Hepatocyte (in vitro differentiated cells): ENCODE data around the gene MYMX. TPM values are rescaled to one million over a fixed set of nuclear protein-coding genes. Genes with fewer than 3 reads are reported as not detected.

ENCODE experiments used
- DNase-seq: peaks from one replicate; pipeline ENCODE4 v3.0.0-alpha.2; 2016; ENCODE audit warnings: low spot score
- H2AFZ ChIP-seq: fragments of 200-600 bp; sonication (generic); 2 replicates; pipeline ENCODE4 v1.6.0; 2016; ENCODE audit warnings: antibody characterized with exemption, mild to moderate bottlenecking
- H3K27ac ChIP-seq: fragments of 200-600 bp; sonication (generic); 2 replicates; pipeline ENCODE4 v1.5.1; 2016; ENCODE audit warnings: mild to moderate bottlenecking
- H3K27me3 ChIP-seq: fragments of 200-600 bp; sonication (generic); 2 replicates; pipeline ENCODE4 v1.6.1; 2016
- H3K36me3 ChIP-seq: fragments of 200-600 bp; sonication (generic); replicated peaks from 2 replicates; pipeline ENCODE4 v1.5.1; 2016; ENCODE audit warnings: low read depth; ENCODE audit not compliant: insufficient read depth
- H3K4me1 ChIP-seq: fragments of 200-600 bp; sonication (generic); 2 replicates; pipeline ENCODE4 v1.5.1; 2016; ENCODE audit warnings: mild to moderate bottlenecking, moderate library complexity; ENCODE audit not compliant: insufficient read depth
- H3K4me2 ChIP-seq: fragments of 200-600 bp; sonication (generic); 2 replicates; pipeline ENCODE4 v1.6.0; 2016
- H3K4me3 ChIP-seq: fragments of 200-600 bp; sonication (generic); 2 replicates; pipeline ENCODE4 v1.5.1; 2016; ENCODE audit warnings: mild to moderate bottlenecking
- H3K79me2 ChIP-seq: fragments of 200-600 bp; sonication (generic); 2 replicates; pipeline ENCODE4 v1.6.0; 2017; ENCODE audit warnings: mild to moderate bottlenecking
- H3K9me2 ChIP-seq: fragments of 200-600 bp; sonication (generic); replicated peaks from 2 replicates; pipeline ENCODE4 v1.6.0; 2017; ENCODE audit warnings: mild to moderate bottlenecking; ENCODE audit not compliant: insufficient read depth
- H3K9me3 ChIP-seq: fragments of 200-600 bp; sonication (generic); 2 replicates; pipeline ENCODE4 v1.5.1; 2016; ENCODE audit warnings: low read depth, mild to moderate bottlenecking
- H4K20me1 ChIP-seq: fragments of 200-600 bp; sonication (generic); 2 replicates; pipeline ENCODE4 v1.6.0; 2016; ENCODE audit warnings: mild to moderate bottlenecking; ENCODE audit not compliant: insufficient read depth, poor library complexity, severe bottlenecking
- CTCF ChIP-seq: fragments of 200-600 bp; sonication (generic); IDR thresholded peaks from 2 replicates; pipeline ENCODE4 v1.5.1; 2016; ENCODE audit warnings: antibody characterized with exemption, mild to moderate bottlenecking; ENCODE audit not compliant: poor library complexity
- EZH2 ChIP-seq: fragments of 200-600 bp; sonication (generic); IDR thresholded peaks from 2 replicates; pipeline ENCODE4 v1.6.1; 2016; ENCODE audit warnings: antibody characterized with exemption, mild to moderate bottlenecking, borderline replicate concordance
- EZH2phosphoT487 ChIP-seq: fragments of 200-600 bp; sonication (generic); IDR thresholded peaks from one replicate; pipeline ENCODE4 v1.6.1; 2018; ENCODE audit warnings: antibody characterized with exemption, mild to moderate bottlenecking, low read depth, moderate library complexity; ENCODE audit not compliant: unreplicated experiment, severe bottlenecking
- WGBS: methylation state at CpG from one replicate; pipeline ENCODE4 v1.1.6; 2016; ENCODE audit warnings: low lambda C conversion rate; ENCODE audit errors: missing lambda C conversion rate; 5-methylcytosine and 5-hydroxymethylcytosine counted together
- polyA plus RNA-seq: library from polyadenylated mRNA; unstranded; fragments of >200 nt; fragmentation: Nextera tagmentation; extraction: Ambion mirVana; gene quantifications from 2 replicates; pipeline ENCODE4 v1.2.1, GENCODE V29; 2016
- total RNA-seq: library from RNA; depleted of rRNA; stranded (reverse); fragments of >200 nt; gene quantifications from 2 replicates; pipeline ENCODE4 v1.2.3, GENCODE V29; 2014

The MYMX gene
- total and polyA plus RNA-seq, 2 experiments from 2014 or later, result not detected

- Histone ChIP-seq H3K4me2 (peak within 1 kb of the TSS; percentile 98), H3K9me2 (no peaks in the 10 kb centered on the region), H3K4me1 (peaks cover 23% of the 10 kb centered on the region), H3K4me3 (peak within 1 kb of the TSS; percentile 77), H3K36me3 (no peaks in the 10 kb centered on the region), H3K79me2 (peaks cover 27% of the 10 kb centered on the region), H3K27ac (peak within 1 kb of the TSS; percentile 93), H2AFZ (peak within 1 kb of the TSS; percentile 56), H3K9me3 (no peaks in the 10 kb centered on the region), H4K20me1 (peaks cover 10% of the 10 kb centered on the region), H3K27me3 (peaks cover 20% of the 10 kb centered on the region)
- 1% methylated on average over 62 of the region's 72 CpGs for WGBS
- TF ChIP-seq EZH2phosphoT487 (no peak), CTCF (peak; percentile 49), EZH2 (no peak)
- DNase-seq, result peak; percentile 98
Measured at GRCh38 chr6:44265007-44265721, 48.4 kb downstream of the MYMX start, which contains the start of gene NFKBIE. Gene NFKBIE (minus strand): TSS chr6:44265551. CDS start chr6:44265346, 205 bp downstream.

- Histone ChIP-seq H3K9me3 (no peaks in the 10 kb centered on the region), H3K27me3 (peaks cover 20% of the 10 kb centered on the region), H4K20me1 (peaks cover 10% of the 10 kb centered on the region), H3K4me2 (peak overlapping the region; percentile 98), H3K4me3 (no peak overlapping the region), H2AFZ (peak overlapping the region; percentile 27), H3K27ac (peak overlapping the region; percentile 41), H3K36me3 (no peaks in the 10 kb centered on the region), H3K79me2 (peaks cover 27% of the 10 kb centered on the region), H3K4me1 (peaks cover 23% of the 10 kb centered on the region), H3K9me2 (no peaks in the 10 kb centered on the region)
- 73% methylated on average over 17 of the region's 17 CpGs for WGBS
- DNase-seq, result no peak
- TF ChIP-seq EZH2phosphoT487 (no peak), EZH2 (no peak), CTCF (no peak)
Measured at GRCh38 chr6:44265722-44266233, 49.1 kb downstream of the MYMX start.

- no peak overlapping the region for H3K4me2 ChIP-seq
Measured at GRCh38 chr6:44266347-44266746, 49.6 kb downstream of the MYMX start.

More at GRCh38 chr6:44266347-44266746, 49.6 kb downstream of the MYMX start:
- Histone ChIP-seq H3K9me3 (no peaks in the 10 kb centered on the region), H4K20me1 (peaks cover 10% of the 10 kb centered on the region), H3K9me2 (no peaks in the 10 kb centered on the region), H3K27ac (no peak overlapping the region), H3K36me3 (no peaks in the 10 kb centered on the region), H3K4me1 (peaks cover 23% of the 10 kb centered on the region), H3K79me2 (peaks cover 27% of the 10 kb centered on the region), H3K27me3 (peaks cover 25% of the 10 kb centered on the region), H3K4me3 (no peak overlapping the region), H2AFZ (no peak overlapping the region)
- 88% methylated on average over 3 of the region's 3 CpGs for WGBS
- no peak for DNase-seq
- TF ChIP-seq CTCF, result no peak
- no peak for TF ChIP-seq EZH2
- no peak for TF ChIP-seq EZH2phosphoT487
